ENCODE measurements around the gene LMTK3.

The LMTK3 gene

GRCh38 chr19:48450863-48451262, 60.8 kb downstream of the LMTK3 start:
- no peaks in the 10 kb centered on the region for H3K9me2 ChIP-seq (replicated peaks; ENCODE audit: control insufficient read depth, low read length)
- peaks cover 89% of the 10 kb centered on the region for H3K36me3 ChIP-seq (ENCODE audit: control insufficient read depth, low read length)
- peaks cover 69% of the 10 kb centered on the region for H3K79me2 ChIP-seq (ENCODE audit: control insufficient read depth, low read length)
- H3K27me3 ChIP-seq (ENCODE audit: control insufficient read depth, low read length): no peaks in the 10 kb centered on the region
- H3F3A ChIP-seq (ENCODE audit: control insufficient read depth, insufficient read depth): no peaks in the 10 kb centered on the region
- no peaks in the 10 kb centered on the region for H3K9me3 ChIP-seq (ENCODE audit: control insufficient read depth, insufficient read depth, low read length)
- H4K20me1 ChIP-seq (ENCODE audit: control insufficient read depth, insufficient read depth, low read depth, low read length): peaks cover 9% of the 10 kb centered on the region; the same call in 1 of the 2 replicates
- no peak overlapping the region for H3K4me3 ChIP-seq (ENCODE audit: low read length)
- no peak overlapping the region for H3K27ac ChIP-seq (ENCODE audit: low read depth, low read length)
- H3K4me1 ChIP-seq (ENCODE audit: control insufficient read depth, low read length): peaks cover 10% of the 10 kb centered on the region
- TF ChIP-seq EZH2phosphoT487 (IDR thresholded peaks at IDR 0.05; ENCODE audit: borderline replicate concordance, low read length) (no peak), CTCF (IDR thresholded peaks at IDR 0.05; ENCODE audit: low read depth, low read length, poor library complexity, severe bottlenecking) (no peak)
- H3K4me2 ChIP-seq (ENCODE audit: low read length): no peak overlapping the region

GRCh38 chr19:48450441-48450840, 61.2 kb downstream of the LMTK3 start:
- Histone ChIP-seq H3K36me3 (ENCODE audit: control insufficient read depth, low read length) (peaks cover 85% of the 10 kb centered on the region), H3K4me2 (ENCODE audit: low read length) (no peak overlapping the region), H3K79me2 (ENCODE audit: control insufficient read depth, low read length) (peaks cover 66% of the 10 kb centered on the region)

GRCh38 chr19:48448563-48448962, 63.1 kb downstream of the LMTK3 start:
- H3K79me2 ChIP-seq (ENCODE audit: control insufficient read depth, low read length): peaks cover 52% of the 10 kb centered on the region
- peaks cover 67% of the 10 kb centered on the region for H3K36me3 ChIP-seq (ENCODE audit: control insufficient read depth, low read length)

More at GRCh38 chr19:48450441-48450840, 61.2 kb downstream of the LMTK3 start:
- Histone ChIP-seq H3F3A (ENCODE audit: control insufficient read depth, insufficient read depth) (no peaks in the 10 kb centered on the region), H3K9me3 (ENCODE audit: control insufficient read depth, insufficient read depth, low read length) (no peaks in the 10 kb centered on the region), H3K4me3 (ENCODE audit: low read length) (no peak overlapping the region), H4K20me1 (ENCODE audit: control insufficient read depth, insufficient read depth, low read depth, low read length) (peaks cover 9% of the 10 kb centered on the region; the same call in 1 of the 2 replicates), H3K27ac (ENCODE audit: low read depth, low read length) (no peak overlapping the region), H3K9me2 (replicated peaks; ENCODE audit: control insufficient read depth, low read length) (no peaks in the 10 kb centered on the region), H3K27me3 (ENCODE audit: control insufficient read depth, low read length) (no peaks in the 10 kb centered on the region), H3K4me1 (ENCODE audit: control insufficient read depth, low read length) (peaks cover 11% of the 10 kb centered on the region)
- TF ChIP-seq EZH2phosphoT487 (IDR thresholded peaks at IDR 0.05; ENCODE audit: borderline replicate concordance, low read length) (no peak), CTCF (IDR thresholded peaks at IDR 0.05; ENCODE audit: low read depth, low read length, poor library complexity, severe bottlenecking) (no peak)

More at GRCh38 chr19:48448563-48448962, 63.1 kb downstream of the LMTK3 start:
- Histone ChIP-seq H3K9me2 (replicated peaks; ENCODE audit: control insufficient read depth, low read length) (no peaks in the 10 kb centered on the region), H3K4me1 (ENCODE audit: control insufficient read depth, low read length) (peaks cover 25% of the 10 kb centered on the region), H3K4me2 (ENCODE audit: low read length) (no peak overlapping the region), H3K27ac (ENCODE audit: low read depth, low read length) (no peak overlapping the region), H3K4me3 (ENCODE audit: low read length) (no peak overlapping the region), H3F3A (ENCODE audit: control insufficient read depth, insufficient read depth) (peaks cover 5% of the 10 kb centered on the region; the same call in 1 of the 2 replicates), H4K20me1 (ENCODE audit: control insufficient read depth, insufficient read depth, low read depth, low read length) (peaks cover 9% of the 10 kb centered on the region; the same call in 1 of the 2 replicates), H3K27me3 (ENCODE audit: control insufficient read depth, low read length) (no peaks in the 10 kb centered on the region), H3K9me3 (ENCODE audit: control insufficient read depth, insufficient read depth, low read length) (no peaks in the 10 kb centered on the region)
- TF ChIP-seq EZH2phosphoT487 (IDR thresholded peaks at IDR 0.05; ENCODE audit: borderline replicate concordance, low read length) (no peak), CTCF (IDR thresholded peaks at IDR 0.05; ENCODE audit: low read depth, low read length, poor library complexity, severe bottlenecking) (no peak)
